ENCODE results near the gene GLIS2. TPM values are rescaled to one million over a fixed set of nuclear protein-coding genes. Genes with fewer than 3 reads are reported as not detected.
"Not testable (repeated sequence)": the region's sequence is repeated elsewhere in the genome, so short reads cannot be mapped to it uniquely, and the experiment has no call there.

The GLIS2 gene
- total and polyA plus RNA-seq, 4 experiments from 2014 or later = 0.08 TPM; not detected in 3

GRCh38 chr16:4339909-4340308, 24.0 kb downstream of the GLIS2 start:
- H3K36me3 ChIP-seq (ENCODE audit: insufficient read depth, low read length) = peaks cover 9% of the 10 kb centered on the region
- H3K9me3 Mint-ChIP-seq = peaks cover 0 to 3% (median 0%) of the 10 kb centered on the region in 8 donors
- intact Hi-C loops (cut with micrococcal nuclease) = no loop called here
- no peak overlapping the region for H3K4me3 ChIP-seq (ENCODE audit: low read length in 2 of 2)
- CTCF ChIA-PET (ENCODE audit: partially characterized antibody) = interaction anchor here (1.0 to 1.2 kb wide), 2 partner anchors 10 to 51 kb away, joined by 3 to 4 read pairs; no protein-coding TSS in a partner anchor
- POLR2A ChIA-PET (ENCODE audit: partially characterized antibody) = interaction anchor here (1.1 to 2.8 kb wide), 2 partner anchors 10 to 86 kb away, joined by 3 to 10 read pairs; partner anchors contain the start of gene PAM16
- no peaks in the 10 kb centered on the region for H3K27me3 Mint-ChIP-seq
- no peaks in the 10 kb centered on the region for H3K4me1 ChIP-seq (ENCODE audit: insufficient read depth, low read length)
- H3K9me3 ChIP-seq (ENCODE audit: control insufficient read depth in 1 of 2, low read length in 2 of 2) = no peaks in the 10 kb centered on the region
- DNase-seq = no peak
- peaks cover 2 to 10% (median 4%) of the 10 kb centered on the region in 4 donors for H3K4me1 Mint-ChIP-seq
- no peaks in the 10 kb centered on the region for H3K27me3 ChIP-seq (ENCODE audit: insufficient read depth, low read length)
- peaks cover 0 to 13% of the 10 kb centered on the region in 2 donors for H3K36me3 Mint-ChIP-seq
- no peak overlapping the region for H3K4me3 Mint-ChIP-seq
- H3K27ac Mint-ChIP-seq = no peak overlapping the region
- no peak overlapping the region for H3K27ac ChIP-seq (ENCODE audit: low read depth, low read length)

GRCh38 chr16:4340443-4340842, 24.6 kb downstream of the GLIS2 start:
- H3K36me3 ChIP-seq (ENCODE audit: insufficient read depth, low read length) = peaks cover 9% of the 10 kb centered on the region
- intact Hi-C loops (cut with micrococcal nuclease) = no loop called here
- Mint-ChIP-seq H3K4me1 (peaks cover 2 to 14% (median 6%) of the 10 kb centered on the region in 4 donors), H3K36me3 (peaks cover 0 to 15% of the 10 kb centered on the region in 2 donors), H3K27ac (no peak overlapping the region), H3K27me3 (no peaks in the 10 kb centered on the region), H3K4me3 (no peak overlapping the region), H3K9me3 (peaks cover 0 to 3% (median 0%) of the 10 kb centered on the region in 8 donors)
- H3K4me1 ChIP-seq (ENCODE audit: insufficient read depth, low read length) = no peaks in the 10 kb centered on the region
- H3K9me3 ChIP-seq (ENCODE audit: control insufficient read depth in 1 of 2, low read length in 2 of 2) = no peaks in the 10 kb centered on the region
- ChIA-PET CTCF (ENCODE audit: partially characterized antibody) (interaction anchor here (1.0 kb wide), 1 partner anchor 11 kb away, joined by 4 read pairs; no protein-coding TSS in a partner anchor), POLR2A (ENCODE audit: partially characterized antibody) (interaction anchor here (2.8 kb wide), 1 partner anchor 10 kb away, joined by 10 read pairs; the partner anchor contains the start of gene PAM16)
- H3K27me3 ChIP-seq (ENCODE audit: insufficient read depth, low read length) = no peaks in the 10 kb centered on the region
- H3K4me3 ChIP-seq (ENCODE audit: low read length in 2 of 2) = no peak overlapping the region
- no peak for DNase-seq
- H3K27ac ChIP-seq (ENCODE audit: low read depth, low read length) = no peak overlapping the region

GRCh38 chr16:4341250-4341649, 25.4 kb downstream of the GLIS2 start:
- Histone ChIP-seq H3K9me3 (ENCODE audit: control insufficient read depth in 1 of 2, low read length in 2 of 2) (no peaks in the 10 kb centered on the region), H3K27me3 (ENCODE audit: insufficient read depth, low read length) (no peaks in the 10 kb centered on the region), H3K4me1 (ENCODE audit: insufficient read depth, low read length) (no peaks in the 10 kb centered on the region), H3K27ac (ENCODE audit: low read depth, low read length) (no peak overlapping the region), H3K4me3 (ENCODE audit: low read length in 2 of 2) (no peak overlapping the region), H3K36me3 (ENCODE audit: insufficient read depth, low read length) (peaks cover 9% of the 10 kb centered on the region)
- Mint-ChIP-seq H3K4me1 (peaks cover 2 to 18% (median 10%) of the 10 kb centered on the region in 4 donors), H3K27me3 (no peaks in the 10 kb centered on the region), H3K27ac (peak overlapping the region in 1 of 7 donors; percentile 54), H3K4me3 (no peak overlapping the region), H3K9me3 (peaks cover 0 to 3% (median 0%) of the 10 kb centered on the region in 8 donors), H3K36me3 (peaks cover 0 to 17% of the 10 kb centered on the region in 2 donors)
- intact Hi-C loops (cut with micrococcal nuclease) = no loop called here
- no peak for DNase-seq
- POLR2A ChIA-PET (ENCODE audit: partially characterized antibody) = interaction anchor here (2.8 kb wide), 1 partner anchor 9 kb away, joined by 10 read pairs; the partner anchor contains the start of gene PAM16
- CTCF ChIA-PET (ENCODE audit: partially characterized antibody) = interaction anchor here (1.0 kb wide), 1 partner anchor 87 kb away, joined by 3 read pairs; no protein-coding TSS in a partner anchor

GRCh38 chr16:4342866-4343744, 27.2 kb downstream of the GLIS2 start:
- H3K4me1 ChIP-seq (ENCODE audit: insufficient read depth, low read length) = no peaks in the 10 kb centered on the region
- CTCF ChIA-PET (ENCODE audit: partially characterized antibody) = interaction anchor here (0.9 to 1.8 kb wide), 2 partner anchors 16 to 54 kb away, joined by 3 to 5 read pairs; no protein-coding TSS in a partner anchor
- DNase-seq = no peak
- peaks cover 9% of the 10 kb centered on the region for H3K36me3 ChIP-seq (ENCODE audit: insufficient read depth, low read length)
- intact Hi-C loops (cut with micrococcal nuclease) = no loop called here
- Mint-ChIP-seq H3K27ac (peak overlapping the region in 5 of 7 donors; percentile 17 to 76 (median 36)), H3K4me3 (no peak overlapping the region), H3K9me3 (peaks cover 0 to 3% (median 0%) of the 10 kb centered on the region in 8 donors), H3K4me1 (peaks cover 5 to 27% (median 19%) of the 10 kb centered on the region in 4 donors), H3K27me3 (no peaks in the 10 kb centered on the region), H3K36me3 (peaks cover 0 to 16% of the 10 kb centered on the region in 2 donors)
- H3K27ac ChIP-seq (ENCODE audit: low read depth, low read length) = no peak overlapping the region
- H3K4me3 ChIP-seq (ENCODE audit: low read length in 2 of 2) = no peak overlapping the region
- H3K9me3 ChIP-seq (ENCODE audit: control insufficient read depth in 1 of 2, low read length in 2 of 2) = no peaks in the 10 kb centered on the region
- no peaks in the 10 kb centered on the region for H3K27me3 ChIP-seq (ENCODE audit: insufficient read depth, low read length)
- POLR2A ChIA-PET (ENCODE audit: partially characterized antibody) = no interaction called here

GRCh38 chr16:4344300-4344982, 28.6 kb downstream of the GLIS2 start:
- peak overlapping the region; percentile 24 for H3K27ac ChIP-seq (ENCODE audit: low read depth, low read length)

GRCh38 chr16:4344983-4345835, 29.3 kb downstream of the GLIS2 start:
- Histone ChIP-seq H3K27ac (ENCODE audit: low read depth, low read length) (no peak overlapping the region), H3K36me3 (ENCODE audit: insufficient read depth, low read length) (no peaks in the 10 kb centered on the region), H3K9me3 (ENCODE audit: control insufficient read depth in 1 of 2, low read length in 2 of 2) (no peaks in the 10 kb centered on the region), H3K27me3 (ENCODE audit: insufficient read depth, low read length) (no peaks in the 10 kb centered on the region), H3K4me3 (ENCODE audit: low read length in 2 of 2) (no peak overlapping the region), H3K4me1 (ENCODE audit: insufficient read depth, low read length) (peaks cover 13% of the 10 kb centered on the region)
- Mint-ChIP-seq H3K27me3 (no peaks in the 10 kb centered on the region), H3K27ac (peak overlapping the region in 6 of 7 donors; percentile 16 to 78 (median 45)), H3K36me3 (peaks cover 3 to 15% of the 10 kb centered on the region in 2 donors), H3K4me1 (peaks cover 8 to 33% (median 23%) of the 10 kb centered on the region in 4 donors), H3K9me3 (peaks cover 0 to 3% (median 0%) of the 10 kb centered on the region in 8 donors), H3K4me3 (peak overlapping the region in 1 of 8 donors; percentile 22)
- ChIA-PET CTCF (ENCODE audit: partially characterized antibody) (interaction anchor here (1.0 kb wide), 1 partner anchor 15 kb away, joined by 3 read pairs; no protein-coding TSS in a partner anchor), POLR2A (ENCODE audit: partially characterized antibody) (no interaction called here)
- intact Hi-C loops (cut with micrococcal nuclease) = no loop called here
- no peak for DNase-seq

More at GRCh38 chr16:4344300-4344982, 28.6 kb downstream of the GLIS2 start:
- H3K4me1 ChIP-seq (ENCODE audit: insufficient read depth, low read length); DNase-seq; H3K9me3 ChIP-seq (ENCODE audit: control insufficient read depth in 1 of 2, low read length in 2 of 2); H3K27me3 Mint-ChIP-seq; H3K4me3 ChIP-seq (ENCODE audit: low read length in 2 of 2); H3K36me3 ChIP-seq (ENCODE audit: insufficient read depth, low read length); POLR2A ChIA-PET (ENCODE audit: partially characterized antibody); H3K27me3 ChIP-seq (ENCODE audit: insufficient read depth, low read length); H3K9me3 Mint-ChIP-seq; intact Hi-C loops (cut with micrococcal nuclease): not testable (repeated sequence)
- H3K36me3 Mint-ChIP-seq = peaks cover 3 to 17% of the 10 kb centered on the region in 2 donors
- peaks cover 8 to 33% (median 23%) of the 10 kb centered on the region in 4 donors for H3K4me1 Mint-ChIP-seq
- peak overlapping the region in 1 of 8 donors; percentile 22 for H3K4me3 Mint-ChIP-seq
- peak overlapping the region in 4 of 7 donors; percentile 16 to 78 (median 56) for H3K27ac Mint-ChIP-seq
- CTCF ChIA-PET (ENCODE audit: partially characterized antibody) = interaction anchor here (1.8 kb wide), 1 partner anchor 56 kb away, joined by 5 read pairs; no protein-coding TSS in a partner anchor
